GM23338 (cell line): Measurements from ENCODE around the gene PPFIA2. TPM values are rescaled to one million over a fixed set of nuclear protein-coding genes. Genes with fewer than 3 reads are reported as not detected.

Experiments used
- ATAC-seq: fragments of 200-7000 bp; cut with Tn5 transposase; 3 replicates; pipeline ENCODE4 v1.9.1; 2020
- DNase-seq: peaks from one replicate; pipeline ENCODE4 v3.0.0-alpha.2; 2015; ENCODE audit warnings: low spot score
- H2AFZ ChIP-seq: fragments of 200-600 bp; sonication (generic); 2 replicates; pipeline ENCODE4 v1.8.0; 2016; ENCODE audit warnings: antibody characterized with exemption, mild to moderate bottlenecking, moderate library complexity
- H3F3A ChIP-seq: fragments of 200-600 bp; sonication (generic); replicated peaks from 2 replicates; pipeline ENCODE4 v1.8.0; 2017; ENCODE audit warnings: antibody characterized with exemption, mixed run types, low read depth
- H3K27ac ChIP-seq: fragments of 200-600 bp; sonication (generic); 2 replicates; pipeline ENCODE4 v1.6.1; 2016; ENCODE audit warnings: low read depth
- H3K27me3 ChIP-seq: fragments of 200-600 bp; sonication (generic); 2 replicates; pipeline ENCODE4 v1.8.0; 2016; ENCODE audit warnings: mild to moderate bottlenecking, mixed run types, moderate library complexity; ENCODE audit not compliant: insufficient read depth
- H3K36me3 ChIP-seq: fragments of 200-600 bp; sonication (generic); 2 replicates; pipeline ENCODE4 v1.8.0; 2016; ENCODE audit warnings: mild to moderate bottlenecking; ENCODE audit not compliant: insufficient read depth
- H3K4me1 ChIP-seq: fragments of 200-600 bp; sonication (generic); 2 replicates; pipeline ENCODE4 v1.8.0; 2016; ENCODE audit warnings: mild to moderate bottlenecking, moderate library complexity; ENCODE audit not compliant: insufficient read depth
- H3K4me2 ChIP-seq: fragments of 200-600 bp; sonication (generic); 2 replicates; pipeline ENCODE4 v1.7.1; 2017; ENCODE audit warnings: mixed run types
- H3K4me3 ChIP-seq: fragments of 200-600 bp; sonication (generic); 2 replicates; pipeline ENCODE4 v1.6.1; 2016; ENCODE audit warnings: mixed run types
- H3K79me2 ChIP-seq: fragments of 200-600 bp; sonication (generic); replicated peaks from 2 replicates; pipeline ENCODE4 v1.8.0; 2017; ENCODE audit warnings: mild to moderate bottlenecking; ENCODE audit not compliant: insufficient read depth
- H3K9me2 ChIP-seq: fragments of 200-600 bp; sonication (generic); 2 replicates; pipeline ENCODE4 v1.8.0; 2017; ENCODE audit not compliant: insufficient read depth
- H4K20me1 ChIP-seq: fragments of 200-600 bp; sonication (generic); replicated peaks from 2 replicates; pipeline ENCODE4 v1.8.0; 2017; ENCODE audit warnings: mild to moderate bottlenecking; ENCODE audit not compliant: insufficient read depth
- H3K27ac Mint-ChIP-seq: 2 replicates; pipeline ENCODE4 v1.8.0; 2020; ENCODE audit warnings: inconsistent platforms, mild to moderate bottlenecking, moderate library complexity, mixed read lengths
- H3K27me3 Mint-ChIP-seq: 3 replicates; pipeline ENCODE4 v1.8.0; 2022; ENCODE audit warnings: low read depth, mild to moderate bottlenecking, moderate library complexity, mixed read lengths, inconsistent platforms; ENCODE audit not compliant: insufficient read depth, poor library complexity
- H3K36me3 Mint-ChIP-seq: 3 replicates; pipeline ENCODE4 v1.8.0; 2021; ENCODE audit warnings: low read depth, mild to moderate bottlenecking, inconsistent platforms, moderate library complexity, mixed read lengths
- H3K4me1 Mint-ChIP-seq: 3 replicates; pipeline ENCODE4 v1.8.0; 2020; ENCODE audit warnings: mild to moderate bottlenecking, inconsistent platforms, mixed read lengths
- H3K4me3 Mint-ChIP-seq: 3 replicates; pipeline ENCODE4 v1.8.0; 2021; ENCODE audit warnings: moderate library complexity, mild to moderate bottlenecking, inconsistent platforms, mixed read lengths
- H3K9me3 Mint-ChIP-seq: 3 replicates; pipeline ENCODE4 v1.8.0; 2020; ENCODE audit warnings: moderate library complexity, mild to moderate bottlenecking, inconsistent platforms, mixed read lengths
- CREB1 ChIP-seq: fragments of 250-450 bp; sonication (Bioruptor Pico); IDR thresholded peaks from 2 replicates; pipeline ENCODE4 v1.5.0; 2020; ENCODE audit warnings: low read depth, mild to moderate bottlenecking, moderate library complexity
- EZH2 ChIP-seq: fragments of 200-600 bp; sonication (generic); IDR thresholded peaks from one replicate; pipeline ENCODE4 v1.8.0; 2017; ENCODE audit warnings: antibody characterized with exemption, mild to moderate bottlenecking, low read depth; ENCODE audit not compliant: unreplicated experiment
- EZH2phosphoT487 ChIP-seq: fragments of 200-600 bp; sonication (generic); IDR thresholded peaks from one replicate; pipeline ENCODE4 v1.8.1; 2018; ENCODE audit warnings: antibody characterized with exemption; ENCODE audit not compliant: unreplicated experiment
- JUNB ChIP-seq: IDR thresholded peaks from one replicate; pipeline ENCODE4 v1.6.1; 2016; ENCODE audit warnings: antibody characterized with exemption; ENCODE audit not compliant: unreplicated experiment
- NANOG ChIP-seq: IDR thresholded peaks from 2 replicates; pipeline ENCODE4 v1.6.1; 2016; ENCODE audit warnings: antibody characterized with exemption, borderline replicate concordance
- POLR2AphosphoS5 ChIP-seq: IDR thresholded peaks from 2 replicates; pipeline ENCODE4 v1.6.1; 2016; ENCODE audit warnings: antibody characterized with exemption, low read depth
- STAT1 ChIP-seq: IDR thresholded peaks from one replicate; pipeline ENCODE4 v1.6.1; 2016; ENCODE audit warnings: antibody characterized with exemption; ENCODE audit not compliant: unreplicated experiment
- ZNF114 ChIP-seq: fragments of 250-450 bp; sonication (Bioruptor Pico); IDR thresholded peaks from 2 replicates; pipeline ENCODE4 v1.5.0; 2020; ENCODE audit warnings: mild to moderate bottlenecking, moderate library complexity
- ZNF331 ChIP-seq: fragments of 250-450 bp; sonication (Bioruptor Pico); IDR thresholded peaks from 2 replicates; pipeline ENCODE4 v1.5.0; 2020; ENCODE audit warnings: low read depth, mild to moderate bottlenecking, moderate library complexity
- polyA plus RNA-seq: library from polyadenylated mRNA; unstranded; fragments of >200 nt; fragmentation: Nextera tagmentation; extraction: Ambion mirVana; gene quantifications from 2 replicates; pipeline ENCODE4 v1.2.1, GENCODE V29; 2016
- total RNA-seq: library from RNA; depleted of rRNA; stranded (reverse); fragments of >200 nt; shearing (Covaris generic); gene quantifications from 2 replicates; pipeline ENCODE4 v1.2.3, GENCODE V29; 2014
- TF ChIP-seq, protein P1 (sequence below): IDR thresholded peaks from one replicate; pipeline ENCODE4 v1.6.1; 2018; ENCODE audit warnings: antibody characterized with exemption; ENCODE audit not compliant: unreplicated experiment
- TF ChIP-seq, protein P2 (sequence below), 2 experiments: fragments of 200-600 bp in 1 of 2; sonication (generic) in 1 of 2; conservative IDR thresholded peaks; 2 replicates each; pipeline versions ENCODE4 v1.5.1 to v1.6.1; 2016 to 2017; ENCODE audit warnings: antibody characterized with exemption in 2 of 2, low read depth in 2 of 2, mild to moderate bottlenecking in 2 of 2, moderate library complexity in 1 of 2
- TF ChIP-seq, protein P3 (sequence below): fragments of 250-450 bp; sonication (Bioruptor Pico); IDR thresholded peaks from 2 replicates; pipeline ENCODE4 v1.5.0; 2020; ENCODE audit warnings: mild to moderate bottlenecking, moderate library complexity

The PPFIA2 gene
- total and polyA plus RNA-seq, 2 experiments from 2014 or later: 5.4 to 7.2 TPM

DNA sequence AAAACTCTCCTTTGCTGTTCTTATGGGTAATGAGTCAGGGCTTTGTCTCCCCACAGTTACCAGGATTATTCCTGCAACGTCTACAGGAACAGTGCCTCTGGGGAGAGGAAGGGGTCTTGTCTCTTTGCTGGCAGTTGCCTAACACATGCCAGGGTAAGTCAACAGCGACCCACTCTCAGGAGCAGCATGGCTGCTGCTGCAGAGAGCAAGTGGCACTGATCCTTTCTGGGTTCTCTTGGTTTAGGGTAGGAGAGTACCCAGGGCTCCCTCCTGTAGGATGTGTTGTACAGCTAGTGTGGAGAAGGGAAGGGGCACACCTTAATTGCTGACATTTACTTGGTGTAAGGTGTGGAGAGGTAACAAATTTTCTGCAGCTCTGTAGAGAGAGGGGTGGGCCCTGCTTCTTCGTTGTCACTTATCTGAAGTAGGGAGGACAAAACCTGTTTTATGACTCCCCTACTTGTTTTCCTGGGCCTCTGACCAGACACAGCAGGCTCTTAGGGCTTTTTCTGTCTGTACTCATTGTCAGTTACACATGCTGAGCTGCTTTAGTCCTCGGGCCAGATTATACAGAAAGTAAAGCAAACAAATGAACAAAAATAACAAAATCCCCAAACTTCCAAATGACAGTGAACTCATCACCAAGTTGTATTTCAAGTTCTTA lies 513.1 kb downstream of the PPFIA2 start:
- Histone ChIP-seq H3K27ac (no peak overlapping the region), H3K36me3 (no peaks in the 10 kb centered on the region), H3K79me2 (no peaks in the 10 kb centered on the region), H3F3A (no peaks in the 10 kb centered on the region), H4K20me1 (no peaks in the 10 kb centered on the region), H3K9me2 (no peaks in the 10 kb centered on the region), H3K4me3 (no peak overlapping the region), H3K4me2 (no peak overlapping the region), H3K27me3 (no peaks in the 10 kb centered on the region), H2AFZ (no peak overlapping the region), H3K4me1 (no peaks in the 10 kb centered on the region)
- Mint-ChIP-seq H3K4me3 (no peak overlapping the region), H3K27ac (peak overlapping the region; percentile 86), H3K36me3 (peaks cover 17% of the 10 kb centered on the region; the same call in 2 of the 3 replicates), H3K4me1 (peaks cover 10% of the 10 kb centered on the region; the same call in 2 of the 3 replicates), H3K9me3 (peaks cover 8% of the 10 kb centered on the region; the same call in 2 of the 3 replicates), H3K27me3 (no peaks in the 10 kb centered on the region)
- TF ChIP-seq NANOG (no peak), EZH2 (no peak), STAT1 (no peak), POLR2AphosphoS5 (no peak), ZNF114 (CRISPR knock-in tag) (no peak), ZNF331 (no peak), CREB1 (no peak), JUNB (no peak), EZH2phosphoT487 (no peak)
- TF ChIP-seq, protein P1, sequence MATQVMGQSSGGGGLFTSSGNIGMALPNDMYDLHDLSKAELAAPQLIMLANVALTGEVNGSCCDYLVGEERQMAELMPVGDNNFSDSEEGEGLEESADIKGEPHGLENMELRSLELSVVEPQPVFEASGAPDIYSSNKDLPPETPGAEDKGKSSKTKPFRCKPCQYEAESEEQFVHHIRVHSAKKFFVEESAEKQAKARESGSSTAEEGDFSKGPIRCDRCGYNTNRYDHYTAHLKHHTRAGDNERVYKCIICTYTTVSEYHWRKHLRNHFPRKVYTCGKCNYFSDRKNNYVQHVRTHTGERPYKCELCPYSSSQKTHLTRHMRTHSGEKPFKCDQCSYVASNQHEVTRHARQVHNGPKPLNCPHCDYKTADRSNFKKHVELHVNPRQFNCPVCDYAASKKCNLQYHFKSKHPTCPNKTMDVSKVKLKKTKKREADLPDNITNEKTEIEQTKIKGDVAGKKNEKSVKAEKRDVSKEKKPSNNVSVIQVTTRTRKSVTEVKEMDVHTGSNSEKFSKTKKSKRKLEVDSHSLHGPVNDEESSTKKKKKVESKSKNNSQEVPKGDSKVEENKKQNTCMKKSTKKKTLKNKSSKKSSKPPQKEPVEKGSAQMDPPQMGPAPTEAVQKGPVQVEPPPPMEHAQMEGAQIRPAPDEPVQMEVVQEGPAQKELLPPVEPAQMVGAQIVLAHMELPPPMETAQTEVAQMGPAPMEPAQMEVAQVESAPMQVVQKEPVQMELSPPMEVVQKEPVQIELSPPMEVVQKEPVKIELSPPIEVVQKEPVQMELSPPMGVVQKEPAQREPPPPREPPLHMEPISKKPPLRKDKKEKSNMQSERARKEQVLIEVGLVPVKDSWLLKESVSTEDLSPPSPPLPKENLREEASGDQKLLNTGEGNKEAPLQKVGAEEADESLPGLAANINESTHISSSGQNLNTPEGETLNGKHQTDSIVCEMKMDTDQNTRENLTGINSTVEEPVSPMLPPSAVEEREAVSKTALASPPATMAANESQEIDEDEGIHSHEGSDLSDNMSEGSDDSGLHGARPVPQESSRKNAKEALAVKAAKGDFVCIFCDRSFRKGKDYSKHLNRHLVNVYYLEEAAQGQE: no peak
- TF ChIP-seq, protein P2, sequence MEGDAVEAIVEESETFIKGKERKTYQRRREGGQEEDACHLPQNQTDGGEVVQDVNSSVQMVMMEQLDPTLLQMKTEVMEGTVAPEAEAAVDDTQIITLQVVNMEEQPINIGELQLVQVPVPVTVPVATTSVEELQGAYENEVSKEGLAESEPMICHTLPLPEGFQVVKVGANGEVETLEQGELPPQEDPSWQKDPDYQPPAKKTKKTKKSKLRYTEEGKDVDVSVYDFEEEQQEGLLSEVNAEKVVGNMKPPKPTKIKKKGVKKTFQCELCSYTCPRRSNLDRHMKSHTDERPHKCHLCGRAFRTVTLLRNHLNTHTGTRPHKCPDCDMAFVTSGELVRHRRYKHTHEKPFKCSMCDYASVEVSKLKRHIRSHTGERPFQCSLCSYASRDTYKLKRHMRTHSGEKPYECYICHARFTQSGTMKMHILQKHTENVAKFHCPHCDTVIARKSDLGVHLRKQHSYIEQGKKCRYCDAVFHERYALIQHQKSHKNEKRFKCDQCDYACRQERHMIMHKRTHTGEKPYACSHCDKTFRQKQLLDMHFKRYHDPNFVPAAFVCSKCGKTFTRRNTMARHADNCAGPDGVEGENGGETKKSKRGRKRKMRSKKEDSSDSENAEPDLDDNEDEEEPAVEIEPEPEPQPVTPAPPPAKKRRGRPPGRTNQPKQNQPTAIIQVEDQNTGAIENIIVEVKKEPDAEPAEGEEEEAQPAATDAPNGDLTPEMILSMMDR (conservative IDR thresholded peaks at IDR 0.05; ENCODE audit: low read depth in 2 of 2): no peak
- TF ChIP-seq, protein P3, sequence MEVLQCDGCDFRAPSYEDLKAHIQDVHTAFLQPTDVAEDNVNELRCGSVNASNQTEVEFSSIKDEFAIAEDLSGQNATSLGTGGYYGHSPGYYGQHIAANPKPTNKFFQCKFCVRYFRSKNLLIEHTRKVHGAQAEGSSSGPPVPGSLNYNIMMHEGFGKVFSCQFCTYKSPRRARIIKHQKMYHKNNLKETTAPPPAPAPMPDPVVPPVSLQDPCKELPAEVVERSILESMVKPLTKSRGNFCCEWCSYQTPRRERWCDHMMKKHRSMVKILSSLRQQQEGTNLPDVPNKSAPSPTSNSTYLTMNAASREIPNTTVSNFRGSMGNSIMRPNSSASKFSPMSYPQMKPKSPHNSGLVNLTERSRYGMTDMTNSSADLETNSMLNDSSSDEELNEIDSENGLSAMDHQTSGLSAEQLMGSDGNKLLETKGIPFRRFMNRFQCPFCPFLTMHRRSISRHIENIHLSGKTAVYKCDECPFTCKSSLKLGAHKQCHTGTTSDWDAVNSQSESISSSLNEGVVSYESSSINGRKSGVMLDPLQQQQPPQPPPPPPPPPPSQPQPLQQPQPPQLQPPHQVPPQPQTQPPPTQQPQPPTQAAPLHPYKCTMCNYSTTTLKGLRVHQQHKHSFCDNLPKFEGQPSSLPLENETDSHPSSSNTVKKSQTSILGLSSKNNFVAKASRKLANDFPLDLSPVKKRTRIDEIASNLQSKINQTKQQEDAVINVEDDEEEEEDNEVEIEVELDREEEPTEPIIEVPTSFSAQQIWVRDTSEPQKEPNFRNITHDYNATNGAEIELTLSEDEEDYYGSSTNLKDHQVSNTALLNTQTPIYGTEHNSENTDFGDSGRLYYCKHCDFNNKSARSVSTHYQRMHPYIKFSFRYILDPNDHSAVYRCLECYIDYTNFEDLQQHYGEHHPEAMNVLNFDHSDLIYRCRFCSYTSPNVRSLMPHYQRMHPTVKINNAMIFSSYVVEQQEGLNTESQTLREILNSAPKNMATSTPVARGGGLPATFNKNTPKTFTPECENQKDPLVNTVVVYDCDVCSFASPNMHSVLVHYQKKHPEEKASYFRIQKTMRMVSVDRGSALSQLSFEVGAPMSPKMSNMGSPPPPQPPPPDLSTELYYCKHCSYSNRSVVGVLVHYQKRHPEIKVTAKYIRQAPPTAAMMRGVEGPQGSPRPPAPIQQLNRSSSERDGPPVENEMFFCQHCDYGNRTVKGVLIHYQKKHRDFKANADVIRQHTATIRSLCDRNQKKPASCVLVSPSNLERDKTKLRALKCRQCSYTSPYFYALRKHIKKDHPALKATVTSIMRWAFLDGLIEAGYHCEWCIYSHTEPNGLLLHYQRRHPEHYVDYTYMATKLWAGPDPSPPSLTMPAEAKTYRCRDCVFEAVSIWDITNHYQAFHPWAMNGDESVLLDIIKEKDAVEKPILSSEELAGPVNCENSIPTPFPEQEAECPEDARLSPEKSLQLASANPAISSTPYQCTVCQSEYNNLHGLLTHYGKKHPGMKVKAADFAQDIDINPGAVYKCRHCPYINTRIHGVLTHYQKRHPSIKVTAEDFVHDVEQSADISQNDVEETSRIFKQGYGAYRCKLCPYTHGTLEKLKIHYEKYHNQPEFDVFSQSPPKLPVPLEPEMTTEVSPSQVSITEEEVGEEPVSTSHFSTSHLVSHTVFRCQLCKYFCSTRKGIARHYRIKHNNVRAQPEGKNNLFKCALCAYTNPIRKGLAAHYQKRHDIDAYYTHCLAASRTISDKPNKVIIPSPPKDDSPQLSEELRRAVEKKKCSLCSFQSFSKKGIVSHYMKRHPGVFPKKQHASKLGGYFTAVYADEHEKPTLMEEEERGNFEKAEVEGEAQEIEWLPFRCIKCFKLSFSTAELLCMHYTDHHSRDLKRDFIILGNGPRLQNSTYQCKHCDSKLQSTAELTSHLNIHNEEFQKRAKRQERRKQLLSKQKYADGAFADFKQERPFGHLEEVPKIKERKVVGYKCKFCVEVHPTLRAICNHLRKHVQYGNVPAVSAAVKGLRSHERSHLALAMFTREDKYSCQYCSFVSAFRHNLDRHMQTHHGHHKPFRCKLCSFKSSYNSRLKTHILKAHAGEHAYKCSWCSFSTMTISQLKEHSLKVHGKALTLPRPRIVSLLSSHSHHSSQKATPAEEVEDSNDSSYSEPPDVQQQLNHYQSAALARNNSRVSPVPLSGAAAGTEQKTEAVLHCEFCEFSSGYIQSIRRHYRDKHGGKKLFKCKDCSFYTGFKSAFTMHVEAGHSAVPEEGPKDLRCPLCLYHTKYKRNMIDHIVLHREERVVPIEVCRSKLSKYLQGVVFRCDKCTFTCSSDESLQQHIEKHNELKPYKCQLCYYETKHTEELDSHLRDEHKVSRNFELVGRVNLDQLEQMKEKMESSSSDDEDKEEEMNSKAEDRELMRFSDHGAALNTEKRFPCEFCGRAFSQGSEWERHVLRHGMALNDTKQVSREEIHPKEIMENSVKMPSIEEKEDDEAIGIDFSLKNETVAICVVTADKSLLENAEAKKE (CRISPR knock-in tag): no peak
- DNase-seq (no peak), ATAC-seq (peak; percentile 81)
